Fibroblast of peridontal ligament (primary cell): ENCODE data around the gene POLA2.
"Not testable (repeated sequence)": the region's sequence is repeated elsewhere in the genome, so short reads cannot be mapped to it uniquely, and the experiment has no call there.

Experiments
- DNase-seq: peaks from one replicate; pipeline ENCODE4 v3.0.0-alpha.2; 2010; ENCODE audit errors: extremely low read depth

The POLA2 gene

GRCh38 chr11:65241692-65242091 lies 20.1 kb upstream of the POLA2 start:
- DNase-seq, result no peak

GRCh38 chr11:65242389-65242788 lies 19.4 kb upstream of the POLA2 start:
- no peak for DNase-seq

GRCh38 chr11:65243797-65244196 lies 18.0 kb upstream of the POLA2 start:
- DNase-seq, result no peak

GRCh38 chr11:65245046-65245445 lies 16.7 kb upstream of the POLA2 start:
- DNase-seq, result not testable (repeated sequence)

- no peak for DNase-seq
These were observed 15.3 kb upstream of the POLA2 start for GRCh38 chr11:65246506-65246905.

GRCh38 chr11:65248184-65248710 lies 13.5 kb upstream of the POLA2 start:
- not testable (repeated sequence) for DNase-seq

- peak; percentile 24 for DNase-seq
These were observed 10.3 kb upstream of the POLA2 start for GRCh38 chr11:65251476-65251875.

GRCh38 chr11:65254724-65255123 lies 7.0 kb upstream of the POLA2 start:
- DNase-seq, result no peak

- no peak for DNase-seq
These were observed 2.8 kb upstream of the POLA2 start for GRCh38 chr11:65258988-65259387.

GRCh38 chr11:65260302-65260701 lies 1.5 kb upstream of the POLA2 start:
- no peak for DNase-seq

- DNase-seq, result no peak
These were observed 789 bp upstream of the POLA2 start for GRCh38 chr11:65260756-65261590.

- DNase-seq, result peak; percentile 51
These were observed 569 bp downstream of the POLA2 start for GRCh38 chr11:65262381-65262680.

- no peak for DNase-seq
These were observed 1.0 kb downstream of the POLA2 start for GRCh38 chr11:65262776-65263175.

- not testable (repeated sequence) for DNase-seq
These were observed 3.0 kb downstream of the POLA2 start for GRCh38 chr11:65264747-65265146.

GRCh38 chr11:65266210-65266609 lies 4.4 kb downstream of the POLA2 start:
- DNase-seq, result no peak

- DNase-seq, result peak; percentile 94
These were observed 13.2 kb downstream of the POLA2 start for GRCh38 chr11:65274735-65275682.

- no peak for DNase-seq
These were observed 14.1 kb downstream of the POLA2 start for GRCh38 chr11:65275906-65276305.

- no peak for DNase-seq
These were observed 16.0 kb downstream of the POLA2 start for GRCh38 chr11:65277631-65278277.

GRCh38 chr11:65278356-65278755 lies 16.6 kb downstream of the POLA2 start:
- DNase-seq, result no peak

GRCh38 chr11:65279279-65279678 lies 17.5 kb downstream of the POLA2 start:
- no peak for DNase-seq

- peak; percentile 80 for DNase-seq
These were observed 18.1 kb downstream of the POLA2 start for GRCh38 chr11:65279741-65280440.
